ENCODE results near the gene EDC3.
"Not testable (repeated sequence)": the region's sequence is repeated elsewhere in the genome, so short reads cannot be mapped to it uniquely, and the experiment has no call there.

The EDC3 gene

DNA sequence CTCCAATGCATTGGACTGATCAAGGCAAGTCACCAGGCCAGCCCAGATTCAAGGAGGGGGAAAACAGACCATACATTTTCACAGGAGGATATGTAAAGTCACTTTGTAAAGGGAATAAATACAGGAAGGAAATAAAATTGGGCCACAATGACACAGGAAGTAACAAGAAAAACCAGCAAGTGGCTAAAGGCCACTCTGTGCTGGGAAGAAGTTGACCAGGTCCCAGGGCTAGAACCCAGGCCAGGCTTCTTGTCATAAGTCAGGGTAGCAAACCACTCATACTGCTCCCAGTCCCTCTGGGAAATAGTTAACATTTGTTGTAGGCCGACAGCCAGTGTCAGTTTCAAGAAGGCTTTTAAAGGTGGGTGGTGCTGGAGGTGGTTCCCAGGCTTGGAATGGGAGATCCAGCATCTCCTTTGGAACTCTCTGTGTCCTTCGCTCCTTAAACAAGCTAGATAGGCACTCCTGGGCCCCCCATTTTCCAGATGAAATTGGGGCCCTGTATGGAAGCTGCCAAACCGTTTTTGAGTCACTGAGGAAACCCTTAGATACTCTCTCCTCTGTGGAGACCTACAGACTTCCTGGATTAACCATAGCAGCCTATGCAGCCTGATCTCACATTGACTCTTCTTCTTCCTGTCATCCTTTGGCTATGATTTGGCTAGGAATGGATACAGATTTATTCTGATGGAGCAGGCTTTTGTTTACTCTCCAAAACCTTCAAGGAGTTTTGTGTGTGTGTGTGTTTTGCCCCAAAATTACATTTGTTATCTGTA, 14.7 kb upstream of the EDC3 start:
- DNase-seq (ENCODE audit: low spot score), result no peak

GRCh38 chr15:74709892-74710291, 14.1 kb upstream of the EDC3 start:
- DNase-seq (ENCODE audit: low spot score), result no peak

DNA sequence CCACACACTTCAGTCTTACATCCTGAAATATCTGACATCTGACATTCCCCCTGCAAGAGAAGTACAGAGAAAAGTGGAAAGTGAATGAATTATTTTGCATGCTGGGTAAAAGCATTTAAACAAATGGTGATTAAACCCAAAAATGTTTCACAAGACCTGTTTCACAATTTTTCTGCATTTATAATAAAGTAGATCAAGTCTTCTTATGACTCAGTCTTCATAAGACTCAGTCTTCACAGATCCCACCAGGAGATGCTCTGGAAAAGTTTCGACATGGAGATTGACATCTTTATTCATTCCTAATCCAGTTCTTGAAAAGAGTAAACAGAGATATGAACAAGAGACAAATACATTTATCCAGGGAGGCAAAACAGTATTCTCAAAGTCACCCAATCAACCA, 13.2 kb upstream of the EDC3 start:
- no peak for DNase-seq (ENCODE audit: low spot score)

DNA sequence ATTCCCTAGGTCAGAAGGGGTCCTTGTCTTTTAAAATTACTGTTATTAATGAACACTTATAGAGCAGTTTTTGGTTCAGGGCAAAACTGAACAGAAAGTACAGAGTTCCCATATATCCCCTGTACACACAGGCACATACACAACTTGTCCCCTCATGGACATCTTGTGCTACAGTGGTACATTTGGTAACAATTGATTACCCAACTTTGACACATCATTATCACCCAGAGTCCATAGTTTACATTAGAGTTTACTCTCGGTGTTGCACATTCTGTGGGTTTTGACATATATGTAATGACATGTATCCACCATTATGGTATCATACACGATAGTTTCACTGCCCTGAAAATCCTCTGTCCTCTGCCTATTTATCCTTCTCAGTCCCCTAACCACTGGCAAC, 984 bp upstream of the EDC3 start:
- DNase-seq (ENCODE audit: low spot score), result no peak

GRCh38 chr15:74696398-74696729, 540 bp upstream of the EDC3 start:
- DNase-seq (ENCODE audit: low spot score), result no peak

DNA sequence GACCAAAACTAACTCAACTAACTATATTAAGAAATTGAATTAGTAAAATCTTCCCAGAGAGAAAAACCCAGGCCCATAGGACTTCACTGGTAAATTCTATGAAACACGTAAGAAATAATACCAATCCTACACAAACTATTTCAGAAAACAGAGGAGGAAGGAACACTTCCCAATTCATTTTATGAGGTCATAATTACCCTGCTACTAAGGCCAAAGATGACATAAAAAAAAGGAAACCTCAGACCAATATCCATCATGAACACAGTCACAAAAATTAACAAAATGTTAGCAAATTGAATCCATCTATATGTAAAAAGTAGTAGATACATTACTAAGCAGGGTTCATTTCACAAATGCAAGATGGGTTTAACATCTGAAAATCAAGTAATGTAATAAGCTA, 3.5 kb downstream of the EDC3 start:
- DNase-seq (ENCODE audit: low spot score), result no peak

GRCh38 chr15:74683758-74684157, 12.1 kb downstream of the EDC3 start:
- no peak for DNase-seq (ENCODE audit: low spot score)

DNA sequence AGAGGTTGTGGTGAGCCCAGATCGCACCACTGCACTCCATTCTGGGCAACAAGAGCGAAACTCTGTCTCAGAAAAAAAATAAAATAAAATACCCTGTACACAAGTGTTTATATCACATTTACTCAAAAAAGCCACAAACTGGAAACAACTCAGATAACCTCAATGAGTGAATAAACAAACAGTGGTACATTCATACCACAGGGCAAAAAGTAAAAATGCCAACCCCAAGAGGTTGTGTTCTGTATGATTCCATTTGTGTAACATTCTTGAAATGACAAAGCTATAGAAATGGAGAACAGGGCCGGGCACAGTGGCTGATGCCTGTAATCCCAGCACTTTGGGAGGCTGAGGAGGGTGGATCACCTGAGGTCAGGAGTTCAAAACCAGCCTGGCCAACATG, 12.9 kb downstream of the EDC3 start:
- DNase-seq (ENCODE audit: low spot score), result no peak

DNA sequence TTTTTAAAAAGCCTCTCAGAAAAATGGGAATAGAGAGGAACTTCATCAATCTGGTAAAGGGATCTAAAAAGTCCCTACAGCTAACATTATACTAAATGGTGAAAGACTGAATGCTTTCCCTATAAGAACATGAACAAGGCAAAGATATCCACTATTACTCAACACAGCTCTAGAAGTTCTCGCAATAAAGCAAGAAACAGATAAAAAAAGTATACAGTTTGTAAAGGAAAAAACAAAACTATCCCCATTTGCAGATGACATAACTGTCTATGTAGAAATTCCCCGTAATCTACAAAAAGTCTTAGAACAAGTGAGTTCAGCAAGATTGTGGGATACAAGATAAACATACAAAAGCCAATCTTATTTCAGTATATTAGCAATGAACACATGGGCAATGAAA, 15.4 kb downstream of the EDC3 start:
- no peak for DNase-seq (ENCODE audit: low spot score)

- DNase-seq (ENCODE audit: low spot score), result no peak
These were observed 19.0 kb downstream of the EDC3 start for GRCh38 chr15:74676801-74677200.

- DNase-seq (ENCODE audit: low spot score), result no peak
These were observed 21.7 kb downstream of the EDC3 start for GRCh38 chr15:74674161-74674560.

GRCh38 chr15:74669627-74670026, 26.2 kb downstream of the EDC3 start:
- no peak for DNase-seq (ENCODE audit: low spot score)

- DNase-seq (ENCODE audit: low spot score), result no peak
These were observed 27.8 kb downstream of the EDC3 start for GRCh38 chr15:74667975-74668374.

DNA sequence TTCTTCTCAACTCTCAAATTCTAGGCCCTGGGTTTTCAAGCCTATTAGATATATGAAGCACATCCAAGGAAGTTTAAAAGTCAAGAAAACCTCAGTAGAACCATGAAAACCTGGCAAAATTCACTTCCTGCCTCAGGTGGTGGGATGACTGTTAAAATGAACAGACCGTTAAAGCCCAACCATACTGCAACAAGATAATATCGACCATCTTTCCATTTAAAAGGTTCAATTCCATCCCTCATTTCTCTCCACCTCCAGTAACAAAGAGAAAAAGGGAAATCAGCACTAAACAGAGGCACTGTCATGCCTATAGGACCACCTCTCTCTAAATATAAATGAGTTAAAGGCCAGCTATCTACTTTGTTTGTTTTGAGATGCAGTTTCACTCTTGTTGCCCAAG, 31.2 kb downstream of the EDC3 start:
- DNase-seq (ENCODE audit: low spot score), result no peak

- no peak for DNase-seq (ENCODE audit: low spot score)
These were observed 31.7 kb downstream of the EDC3 start for GRCh38 chr15:74664028-74664616.

DNA sequence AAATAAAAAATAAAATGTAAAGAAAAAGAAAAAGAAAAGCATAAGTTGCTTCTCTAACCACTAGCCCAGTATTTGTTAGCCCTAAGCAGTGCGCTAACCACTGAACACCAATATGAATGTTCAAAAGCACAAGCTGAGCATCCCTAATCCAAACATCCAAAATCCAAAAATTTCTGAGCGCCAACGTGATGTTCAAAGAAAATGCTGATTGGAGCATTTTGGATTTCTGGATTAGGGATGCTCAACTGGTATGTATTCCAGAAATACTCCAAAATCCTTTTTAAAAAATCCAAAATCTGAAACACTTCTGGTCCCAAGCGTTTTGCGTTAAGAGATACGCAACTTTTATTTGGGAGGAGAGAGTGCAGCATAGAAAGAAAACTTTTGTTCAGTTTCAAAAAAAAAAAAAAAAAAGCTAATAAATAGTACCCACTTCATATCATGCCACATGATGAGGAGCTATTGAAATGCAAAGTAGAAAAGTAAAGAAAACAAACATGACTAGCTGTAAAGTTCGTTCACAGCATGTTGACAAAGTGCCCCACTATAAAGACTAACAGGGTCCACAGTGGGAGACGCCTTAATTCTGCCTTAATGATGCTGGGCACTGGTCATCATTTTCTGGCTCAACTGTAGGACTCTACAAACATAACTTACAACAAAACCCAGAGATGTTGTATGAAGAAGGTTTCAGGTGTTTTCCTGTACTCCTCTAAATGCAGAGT, 32.4 kb downstream of the EDC3 start:
- DNase-seq (ENCODE audit: low spot score), result no peak

- no peak for DNase-seq (ENCODE audit: low spot score)
These were observed 33.6 kb downstream of the EDC3 start for GRCh38 chr15:74662064-74662860.

GRCh38 chr15:74661280-74661679, 34.5 kb downstream of the EDC3 start:
- not testable (repeated sequence) for DNase-seq (ENCODE audit: low spot score)

GRCh38 chr15:74657846-74658245, 38.0 kb downstream of the EDC3 start:
- no peak for DNase-seq (ENCODE audit: low spot score)

DNA sequence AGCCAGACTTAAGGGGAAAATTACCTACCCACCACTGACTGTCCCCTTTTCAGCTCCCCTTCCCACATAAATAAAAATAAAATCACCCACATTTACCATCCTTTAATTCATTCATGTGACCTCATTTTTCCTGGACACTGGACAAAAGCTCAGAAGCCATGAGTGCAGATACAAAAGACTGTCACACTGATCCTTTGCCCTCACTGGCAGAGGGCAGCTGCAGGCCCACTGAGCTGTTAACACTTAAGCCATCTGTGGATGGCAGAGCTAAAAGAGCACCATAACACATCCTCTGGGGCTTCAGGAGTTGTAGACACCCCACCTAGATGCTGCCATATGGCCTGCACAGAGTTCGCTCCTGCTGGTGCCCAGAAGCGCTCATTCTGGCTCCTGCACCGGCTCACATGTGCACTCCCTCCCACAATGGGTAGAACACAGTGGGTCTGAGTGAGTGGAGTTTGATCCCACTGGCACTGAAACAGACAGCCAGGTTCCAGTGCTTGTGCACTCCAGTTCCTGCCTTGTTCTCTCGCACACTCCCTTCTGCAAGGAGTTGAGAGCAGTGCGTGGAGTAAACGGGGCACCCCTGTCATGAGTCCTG, 38.8 kb downstream of the EDC3 start:
- DNase-seq (ENCODE audit: low spot score), result no peak

DNA sequence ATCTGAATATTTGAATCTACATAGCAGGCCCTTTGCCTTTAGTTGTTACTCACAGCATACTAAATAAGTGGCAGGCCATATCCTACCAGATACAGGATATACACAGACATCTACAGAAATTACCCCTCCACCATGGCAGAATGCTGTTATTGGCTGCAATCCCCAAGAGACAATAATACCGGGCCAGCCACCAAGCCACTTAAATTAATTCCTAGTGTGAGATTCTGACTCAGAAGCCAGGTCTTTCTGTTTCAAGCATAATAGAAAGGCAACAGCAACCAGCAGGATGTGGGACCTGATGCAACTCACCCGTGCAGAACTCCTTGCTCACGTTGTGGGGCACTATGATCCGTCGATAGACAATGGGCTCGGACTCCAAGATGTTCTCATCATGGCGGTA, 40.4 kb downstream of the EDC3 start:
- DNase-seq (ENCODE audit: low spot score), result no peak

GRCh38 chr15:74653426-74654102, 42.3 kb downstream of the EDC3 start:
- no peak for DNase-seq (ENCODE audit: low spot score)

All from HuH-7.5 (cell line).